ENCODE measurements around the gene ZNF197.

DNA sequence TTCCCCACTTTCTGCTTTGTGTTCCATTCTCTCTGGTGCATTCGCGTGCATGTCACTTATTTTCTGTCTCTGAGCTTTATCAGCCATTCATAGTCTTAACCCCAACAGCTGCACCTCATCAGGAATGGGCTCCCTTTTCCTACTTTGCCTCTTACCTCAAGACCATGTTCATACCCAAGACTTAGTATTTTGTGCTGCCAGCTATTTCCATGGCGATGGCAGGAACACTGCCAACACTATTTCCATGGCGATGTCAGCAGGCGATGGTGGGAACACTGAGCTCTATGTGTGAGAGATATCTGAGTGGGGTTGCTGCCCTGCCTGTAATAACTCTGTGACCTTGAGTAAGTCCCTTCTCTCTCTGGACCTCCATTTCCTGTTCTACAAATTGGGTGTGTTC, 29.2 kb downstream of the ZNF197 start:
- TF ChIP-seq, protein P1, sequence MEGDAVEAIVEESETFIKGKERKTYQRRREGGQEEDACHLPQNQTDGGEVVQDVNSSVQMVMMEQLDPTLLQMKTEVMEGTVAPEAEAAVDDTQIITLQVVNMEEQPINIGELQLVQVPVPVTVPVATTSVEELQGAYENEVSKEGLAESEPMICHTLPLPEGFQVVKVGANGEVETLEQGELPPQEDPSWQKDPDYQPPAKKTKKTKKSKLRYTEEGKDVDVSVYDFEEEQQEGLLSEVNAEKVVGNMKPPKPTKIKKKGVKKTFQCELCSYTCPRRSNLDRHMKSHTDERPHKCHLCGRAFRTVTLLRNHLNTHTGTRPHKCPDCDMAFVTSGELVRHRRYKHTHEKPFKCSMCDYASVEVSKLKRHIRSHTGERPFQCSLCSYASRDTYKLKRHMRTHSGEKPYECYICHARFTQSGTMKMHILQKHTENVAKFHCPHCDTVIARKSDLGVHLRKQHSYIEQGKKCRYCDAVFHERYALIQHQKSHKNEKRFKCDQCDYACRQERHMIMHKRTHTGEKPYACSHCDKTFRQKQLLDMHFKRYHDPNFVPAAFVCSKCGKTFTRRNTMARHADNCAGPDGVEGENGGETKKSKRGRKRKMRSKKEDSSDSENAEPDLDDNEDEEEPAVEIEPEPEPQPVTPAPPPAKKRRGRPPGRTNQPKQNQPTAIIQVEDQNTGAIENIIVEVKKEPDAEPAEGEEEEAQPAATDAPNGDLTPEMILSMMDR (IDR thresholded peaks at IDR 0.05) = no peak
- no peak for TF ChIP-seq POLR2A (IDR thresholded peaks at IDR 0.05)

Data from uterus (tissue), 2 donors.